GM12878 (cell line): ENCODE measurements around the gene PRKN. TPM values are rescaled to one million over a fixed set of nuclear protein-coding genes. Genes with fewer than 3 reads are reported as not detected.

Experiments used
- ATAC-seq: fragments of 200-7000 bp; cut with Tn5 transposase; 3 replicates; pipeline ENCODE4 v1.9.1; 2020; ENCODE audit warnings: mild to moderate bottlenecking, moderate library complexity
- BruUV-seq: library from RNA; stranded (reverse); fragments of 400-500 nt; replicated peaks from 2 replicates; lab custom pipeline; 2021; lab: Mats Ljungman, UMichigan
- CTCF ChIA-PET: fragments of 300-600 bp; sonication (Branson Sonifier 250); formaldehyde crosslinking; extraction: SDS; loops from one replicate; lab custom pipeline; 2021; ENCODE audit warnings: inconsistent platforms; lab: Yijun Ruan, JAX
- POLR2A ChIA-PET: fragments of 350-600 bp; formaldehyde crosslinking; extraction: SDS; loops from one replicate; lab custom pipeline; 2021; ENCODE audit warnings: inconsistent platforms; lab: Charles Lee
- RAD21 ChIA-PET: fragments of 300-600 bp; sonication (Branson Sonifier 250); formaldehyde crosslinking; loops from one replicate; lab custom pipeline; 2023; ENCODE audit warnings: antibody characterized with exemption; ENCODE audit not compliant: unreplicated experiment; lab: Charles Lee
- SMC1A ChIA-PET: fragments of 300-600 bp; sonication (Branson Sonifier 250); formaldehyde crosslinking; loops from one replicate; lab custom pipeline; 2023; ENCODE audit not compliant: unreplicated experiment, uncharacterized antibody; lab: Charles Lee
- DNase-seq: peaks from one replicate; pipeline ENCODE4 v3.0.0-alpha.2; 2011; ENCODE audit warnings: low read depth, low spot score
- FAIRE-seq: peaks from 3 replicates; lab custom pipeline; 2011; peaks lifted over from hg19 to GRCh38; lab: Jason Lieb, UNC
- H2AFZ ChIP-seq: 2 replicates; pipeline ENCODE4 v1.6.0; 2011; ENCODE audit warnings: low read depth, low read length, control low read depth; ENCODE audit not compliant: control insufficient read depth
- H3K27ac ChIP-seq: 2 replicates; pipeline ENCODE4 v1.5.1; 2011; ENCODE audit warnings: control low read depth; ENCODE audit not compliant: control insufficient read depth, insufficient read depth
- H3K27me3 ChIP-seq, 2 experiments: replicated peaks in 1 of 2; 2 replicates each; pipeline versions ENCODE4 v1.6.0 to v1.6.1; 2011; ENCODE audit warnings: low read length in 1 of 2; ENCODE audit not compliant: control insufficient read depth in 2 of 2, insufficient read depth in 2 of 2
- H3K36me3 ChIP-seq, 2 experiments: 2 replicates each; pipeline ENCODE4 v1.5.1; 2011; ENCODE audit warnings: low read length in 1 of 2; ENCODE audit not compliant: control insufficient read depth in 2 of 2, insufficient read depth in 2 of 2
- H3K4me1 ChIP-seq: 2 replicates; pipeline ENCODE4 v1.6.1; 2011; ENCODE audit warnings: mild to moderate bottlenecking, low read length, moderate library complexity, mixed read lengths; ENCODE audit not compliant: control insufficient read depth, insufficient read depth
- H3K4me2 ChIP-seq: 2 replicates; pipeline ENCODE4 v1.6.0; 2011; ENCODE audit warnings: control low read depth; ENCODE audit not compliant: control insufficient read depth, insufficient read depth
- H3K4me3 ChIP-seq: fragments of 200-600 bp; sonication (generic); 2 replicates; pipeline ENCODE4 v1.5.1; 2016
- H3K79me2 ChIP-seq: 2 replicates; pipeline ENCODE4 v1.6.0; 2011; ENCODE audit warnings: low read length; ENCODE audit not compliant: control insufficient read depth, insufficient read depth
- H3K9ac ChIP-seq: 2 replicates; pipeline ENCODE4 v1.8.0; 2011; ENCODE audit warnings: low read length, control low read depth, mixed read lengths; ENCODE audit not compliant: control insufficient read depth, insufficient read depth
- H3K9me3 ChIP-seq: replicated peaks from 3 replicates; pipeline ENCODE4 v1.5.1; 2011; ENCODE audit warnings: mild to moderate bottlenecking, low read length; ENCODE audit not compliant: control insufficient read depth, insufficient read depth
- H4K20me1 ChIP-seq: 2 replicates; pipeline ENCODE4 v1.6.0; 2011; ENCODE audit not compliant: control insufficient read depth, insufficient read depth
- GATAD2B ChIP-seq: fragments of 450-650 bp; conservative IDR thresholded peaks from 2 replicates; pipeline ENCODE4 v1.6.1; 2017; ENCODE audit warnings: low read depth, mild to moderate bottlenecking, moderate library complexity
- NFYB ChIP-seq: IDR thresholded peaks from 2 replicates; pipeline ENCODE4 v1.6.1; 2011; ENCODE audit warnings: low read depth, mild to moderate bottlenecking, low read length, improper control_type of control experiment, moderate library complexity; ENCODE audit not compliant: insufficient read depth
- POLR2A ChIP-seq: IDR thresholded peaks from 2 replicates; pipeline ENCODE4 v1.6.1; 2011; ENCODE audit warnings: low read depth, mild to moderate bottlenecking, low read length
- RB1 ChIP-seq: fragments of 450-650 bp; formaldehyde crosslinking; IDR thresholded peaks from 2 replicates; pipeline ENCODE4 v1.6.1; 2017; ENCODE audit warnings: mild to moderate bottlenecking, borderline replicate concordance
- WGBS: methylation state at CpG from one replicate; pipeline ENCODE4 v1.1.6; 2016; ENCODE audit warnings: low lambda C conversion rate; ENCODE audit not compliant: insufficient replicate concordance, insufficient coverage; ENCODE audit errors: missing lambda C conversion rate; 5-methylcytosine and 5-hydroxymethylcytosine counted together
- in situ Hi-C: fragments of 300-500 bp; cut with MboI; formaldehyde crosslinking; loops from 9 replicates; pipeline ENCODE4 v1.14.3; 2018; ENCODE audit warnings: mixed read lengths
- intact Hi-C: fragments of 100-400 bp; cut with micrococcal nuclease; formaldehyde crosslinking; loops from one replicate; pipeline ENCODE4 v1.14.2; 2022; ENCODE audit not compliant: unreplicated experiment
- polyA plus RNA-seq, 11 experiments: library from polyadenylated mRNA; depleted of rRNA in 4 of 11; unstranded in 6 of 11; stranded (reverse) in 5 of 11; fragments of >200 nt; fragmentation: Nextera tagmentation in 4 of 11; fragmentation: Illumina TruSeq in 1 of 11; extraction: Ambion mirVana in 4 of 11; extraction: Trizol in 1 of 11; gene quantifications; 1 replicate in 1 of 11; 2 replicates in 10 of 11; pipeline versions ENCODE4 v1.2.1 to v1.2.3, GENCODE V29; 2011 to 2016; ENCODE audit warnings: inconsistent platforms in 2 of 11, missing spikeins in 2 of 11, low read depth in 1 of 11
- total RNA-seq, 4 experiments: library from RNA; depleted of rRNA in 3 of 4; stranded (reverse); fragments of >200 nt in 3 of 4; fragmentation: Illumina TruSeq in 1 of 4; extraction: Trizol in 1 of 4; gene quantifications; 2 replicates each; pipeline versions ENCODE4 v1.2.1 to v1.2.3, GENCODE V29; 2013 to 2021
- TF ChIP-seq, protein P1 (sequence below): IDR thresholded peaks from 2 replicates; pipeline ENCODE4 v1.6.1; 2011; ENCODE audit warnings: low read depth, mild to moderate bottlenecking, low read length, moderate library complexity, borderline replicate concordance; ENCODE audit errors: extremely low read depth
- TF ChIP-seq, protein P2 (sequence below): fragments of 450-650 bp; IDR thresholded peaks from 2 replicates; pipeline ENCODE4 v1.6.1; 2017; ENCODE audit warnings: mild to moderate bottlenecking, moderate library complexity

Gene PRKN
- total and polyA plus RNA-seq, 10 of the 15 experiments (the other 5 are each of a cell fraction or from before 2014, with no cell fraction given) = 0.06 to 0.09 TPM; not detected in 8

DNA sequence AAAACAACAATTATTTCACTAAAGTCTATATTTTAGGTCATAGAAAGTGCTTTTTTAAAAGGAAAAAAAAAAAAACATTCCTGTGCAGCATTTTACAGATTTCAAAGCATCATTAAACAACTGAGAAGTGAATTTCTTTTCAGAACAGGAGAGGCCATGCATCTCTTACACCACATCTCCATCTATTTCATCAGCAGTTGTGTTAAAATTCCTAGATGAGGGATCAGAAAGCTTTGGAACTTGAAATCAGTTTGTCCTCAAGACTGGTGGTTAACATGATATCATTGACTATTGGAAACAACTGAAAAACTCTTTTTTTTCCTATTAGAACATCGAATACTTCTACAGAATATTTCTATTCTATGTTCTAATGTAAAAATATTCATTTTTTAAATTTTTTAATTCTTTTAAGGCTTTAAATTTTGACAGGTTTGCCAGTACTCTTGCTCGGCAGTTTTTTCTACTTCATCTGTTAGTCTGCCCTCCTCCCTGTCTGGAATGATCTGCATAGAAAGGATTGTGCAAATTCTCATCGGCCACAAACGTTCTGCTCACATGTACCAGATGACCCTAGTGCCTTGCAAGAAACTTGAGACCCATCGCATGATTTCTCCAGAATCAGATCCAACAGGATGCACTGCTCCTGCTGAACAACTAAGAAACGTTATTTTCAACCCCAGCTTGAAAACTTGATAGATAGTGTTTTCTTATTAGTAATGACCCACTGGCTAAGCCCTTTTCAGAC is 1042.7 kb downstream of the PRKN start (continued):
- TF ChIP-seq NFYB (no peak), RB1 (no peak)
- TF ChIP-seq, protein P1, sequence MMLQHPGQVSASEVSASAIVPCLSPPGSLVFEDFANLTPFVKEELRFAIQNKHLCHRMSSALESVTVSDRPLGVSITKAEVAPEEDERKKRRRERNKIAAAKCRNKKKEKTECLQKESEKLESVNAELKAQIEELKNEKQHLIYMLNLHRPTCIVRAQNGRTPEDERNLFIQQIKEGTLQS = no peak

DNA sequence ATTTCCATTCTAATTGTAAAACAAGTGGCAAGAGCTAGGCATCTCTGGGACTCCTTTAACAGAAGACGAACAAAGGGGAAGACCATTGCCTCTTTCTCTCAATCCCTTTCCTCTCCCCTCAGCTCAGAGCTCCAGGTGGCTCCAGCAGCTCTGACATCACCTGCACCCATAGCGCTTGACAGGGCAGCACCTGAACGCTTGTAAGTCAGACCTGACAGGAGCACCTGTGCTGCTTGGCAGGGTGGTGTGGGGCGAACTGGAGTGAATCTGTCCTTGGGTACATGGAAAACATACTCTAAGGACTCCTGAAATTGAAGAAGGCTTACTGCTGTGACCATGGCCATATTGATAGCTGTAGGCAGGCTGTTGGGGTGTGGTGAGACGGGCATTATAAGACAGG is 1044.2 kb downstream of the PRKN start:
- ChIA-PET CTCF (no interaction called here), RAD21 (no interaction called here), SMC1A (interaction anchor here (0.6 kb wide), 1 partner anchor 64 kb away, joined by 4 read pairs; no protein-coding TSS in a partner anchor), POLR2A (no interaction called here)
- H3K4me1 ChIP-seq = no peaks in the 10 kb centered on the region
- H3K36me3 ChIP-seq = no peaks in the 10 kb centered on the region; a peak in 1 of 4 replicates
- FAIRE-seq (no peak), DNase-seq (no peak), ATAC-seq (no peak)
- no peaks in the 10 kb centered on the region for H3K9me3 ChIP-seq
- 24% methylated on average over 5 of the region's 5 CpGs for WGBS
- no TSS peak for BruUV-seq
- no peak overlapping the region for H3K9ac ChIP-seq
- no peak overlapping the region for H3K4me3 ChIP-seq
- no peak overlapping the region for H2AFZ ChIP-seq
- in situ Hi-C loops (no loop called here), intact Hi-C loops (no loop called here)
- H4K20me1 ChIP-seq = no peaks in the 10 kb centered on the region
- H3K4me2 ChIP-seq = no peak overlapping the region
- no peak for TF ChIP-seq POLR2A
- TF ChIP-seq, protein P2, sequence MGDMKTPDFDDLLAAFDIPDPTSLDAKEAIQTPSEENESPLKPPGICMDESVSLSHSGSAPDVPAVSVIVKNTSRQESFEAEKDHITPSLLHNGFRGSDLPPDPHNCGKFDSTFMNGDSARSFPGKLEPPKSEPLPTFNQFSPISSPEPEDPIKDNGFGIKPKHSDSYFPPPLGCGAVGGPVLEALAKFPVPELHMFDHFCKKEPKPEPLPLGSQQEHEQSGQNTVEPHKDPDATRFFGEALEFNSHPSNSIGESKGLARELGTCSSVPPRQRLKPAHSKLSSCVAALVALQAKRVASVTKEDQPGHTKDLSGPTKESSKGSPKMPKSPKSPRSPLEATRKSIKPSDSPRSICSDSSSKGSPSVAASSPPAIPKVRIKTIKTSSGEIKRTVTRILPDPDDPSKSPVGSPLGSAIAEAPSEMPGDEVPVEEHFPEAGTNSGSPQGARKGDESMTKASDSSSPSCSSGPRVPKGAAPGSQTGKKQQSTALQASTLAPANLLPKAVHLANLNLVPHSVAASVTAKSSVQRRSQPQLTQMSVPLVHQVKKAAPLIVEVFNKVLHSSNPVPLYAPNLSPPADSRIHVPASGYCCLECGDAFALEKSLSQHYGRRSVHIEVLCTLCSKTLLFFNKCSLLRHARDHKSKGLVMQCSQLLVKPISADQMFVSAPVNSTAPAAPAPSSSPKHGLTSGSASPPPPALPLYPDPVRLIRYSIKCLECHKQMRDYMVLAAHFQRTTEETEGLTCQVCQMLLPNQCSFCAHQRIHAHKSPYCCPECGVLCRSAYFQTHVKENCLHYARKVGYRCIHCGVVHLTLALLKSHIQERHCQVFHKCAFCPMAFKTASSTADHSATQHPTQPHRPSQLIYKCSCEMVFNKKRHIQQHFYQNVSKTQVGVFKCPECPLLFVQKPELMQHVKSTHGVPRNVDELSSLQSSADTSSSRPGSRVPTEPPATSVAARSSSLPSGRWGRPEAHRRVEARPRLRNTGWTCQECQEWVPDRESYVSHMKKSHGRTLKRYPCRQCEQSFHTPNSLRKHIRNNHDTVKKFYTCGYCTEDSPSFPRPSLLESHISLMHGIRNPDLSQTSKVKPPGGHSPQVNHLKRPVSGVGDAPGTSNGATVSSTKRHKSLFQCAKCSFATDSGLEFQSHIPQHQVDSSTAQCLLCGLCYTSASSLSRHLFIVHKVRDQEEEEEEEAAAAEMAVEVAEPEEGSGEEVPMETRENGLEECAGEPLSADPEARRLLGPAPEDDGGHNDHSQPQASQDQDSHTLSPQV = no peak
- TF ChIP-seq GATAD2B = no peak
- H3K27ac ChIP-seq = no peak overlapping the region
- no peaks in the 10 kb centered on the region; a peak in 1 of 4 replicates for H3K27me3 ChIP-seq
- H3K79me2 ChIP-seq = no peaks in the 10 kb centered on the region
